Measurements from ENCODE around the gene PHIP. TPM values are rescaled to one million over a fixed set of nuclear protein-coding genes. Genes with fewer than 3 reads are reported as not detected.
"Not testable (repeated sequence)": the region's sequence is repeated elsewhere in the genome, so short reads cannot be mapped to it uniquely, and the experiment has no call there.

PHIP gene
- total and polyA plus RNA-seq, 2 experiments from 2014 or later, result 14.8 to 26.5 TPM

DNA sequence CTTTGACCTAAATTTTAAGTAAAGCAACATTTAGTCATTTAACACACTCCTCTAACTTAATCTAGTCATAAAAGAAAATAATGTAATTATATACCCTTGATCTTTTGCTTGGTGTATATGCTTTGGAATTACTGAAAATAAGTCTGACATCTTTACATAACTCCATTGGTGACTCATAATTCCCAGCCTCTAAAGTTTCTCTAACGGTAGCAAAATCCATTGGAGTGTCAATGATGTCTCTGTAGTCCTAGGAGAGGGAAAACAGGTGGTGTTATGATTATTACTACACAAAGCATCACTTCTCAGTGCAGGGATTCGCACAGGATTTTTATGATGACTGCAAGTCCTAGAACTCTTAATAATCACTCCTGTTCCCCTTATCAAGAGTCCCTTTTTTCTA is 130.5 kb downstream of the PHIP start:
- Histone ChIP-seq H3K27me3 (no peaks in the 10 kb centered on the region), H3K36me3 (peaks cover 62% of the 10 kb centered on the region), H3K4me3 (no peak overlapping the region), H3K9me3 (ENCODE audit: low read depth) (no peaks in the 10 kb centered on the region), H3K4me1 (ENCODE audit: low read depth) (no peaks in the 10 kb centered on the region), H3K27ac (no peak overlapping the region)
- TF ChIP-seq CTCF (IDR thresholded peaks at IDR 0.05; ENCODE audit: low read depth, low read length), result no peak
- no peak for DNase-seq (ENCODE audit: low read depth in 1 of 2, low spot score in 1 of 2)

GRCh38 chr6:78942446-78942845 is 135.6 kb downstream of the PHIP start:
- H3K36me3 ChIP-seq, result peaks cover 67% of the 10 kb centered on the region
- no peaks in the 10 kb centered on the region for H3K27me3 ChIP-seq
- TF ChIP-seq CTCF (IDR thresholded peaks at IDR 0.05; ENCODE audit: low read depth, low read length), result no peak
- no peaks in the 10 kb centered on the region for H3K4me1 ChIP-seq (ENCODE audit: low read depth)
- no peak overlapping the region for H3K4me3 ChIP-seq
- no peak overlapping the region for H3K27ac ChIP-seq
- DNase-seq (ENCODE audit: low read depth in 1 of 2, low spot score in 1 of 2), result peak in 1 of 2 donors; percentile 29
- no peaks in the 10 kb centered on the region for H3K9me3 ChIP-seq (ENCODE audit: low read depth)

- no peak overlapping the region for H3K4me3 ChIP-seq
- H3K27me3 ChIP-seq, result no peaks in the 10 kb centered on the region
- no peaks in the 10 kb centered on the region for H3K9me3 ChIP-seq (ENCODE audit: low read depth)
- peak overlapping the region; percentile 36 for H3K27ac ChIP-seq
- no peak for DNase-seq (ENCODE audit: low read depth in 1 of 2, low spot score in 1 of 2)
- peaks cover 21% of the 10 kb centered on the region for H3K36me3 ChIP-seq
- H3K4me1 ChIP-seq (ENCODE audit: low read depth), result no peaks in the 10 kb centered on the region
- TF ChIP-seq CTCF (IDR thresholded peaks at IDR 0.05; ENCODE audit: low read depth, low read length), result no peak
These were observed 141.5 kb downstream of the PHIP start for GRCh38 chr6:78936515-78936914.

- DNase-seq (ENCODE audit: low read depth in 1 of 2, low spot score in 1 of 2), result no peak
- Histone ChIP-seq H3K9me3 (ENCODE audit: low read depth) (no peaks in the 10 kb centered on the region), H3K27me3 (no peaks in the 10 kb centered on the region), H3K27ac (no peak overlapping the region), H3K36me3 (peaks cover 15% of the 10 kb centered on the region), H3K4me1 (ENCODE audit: low read depth) (no peaks in the 10 kb centered on the region), H3K4me3 (no peak overlapping the region)
- no peak for TF ChIP-seq CTCF (IDR thresholded peaks at IDR 0.05; ENCODE audit: low read depth, low read length)
These were observed 142.5 kb downstream of the PHIP start for GRCh38 chr6:78935553-78935952.

GRCh38 chr6:78925317-78925716 is 152.7 kb downstream of the PHIP start:
- no peak for DNase-seq (ENCODE audit: low read depth in 1 of 2, low spot score in 1 of 2)
- Histone ChIP-seq H3K27me3 (no peaks in the 10 kb centered on the region), H3K9me3 (ENCODE audit: low read depth) (no peaks in the 10 kb centered on the region), H3K4me1 (ENCODE audit: low read depth) (no peaks in the 10 kb centered on the region), H3K36me3 (no peaks in the 10 kb centered on the region), H3K27ac (no peak overlapping the region), H3K4me3 (no peak overlapping the region)
- no peak for TF ChIP-seq CTCF (IDR thresholded peaks at IDR 0.05; ENCODE audit: low read depth, low read length)

DNA sequence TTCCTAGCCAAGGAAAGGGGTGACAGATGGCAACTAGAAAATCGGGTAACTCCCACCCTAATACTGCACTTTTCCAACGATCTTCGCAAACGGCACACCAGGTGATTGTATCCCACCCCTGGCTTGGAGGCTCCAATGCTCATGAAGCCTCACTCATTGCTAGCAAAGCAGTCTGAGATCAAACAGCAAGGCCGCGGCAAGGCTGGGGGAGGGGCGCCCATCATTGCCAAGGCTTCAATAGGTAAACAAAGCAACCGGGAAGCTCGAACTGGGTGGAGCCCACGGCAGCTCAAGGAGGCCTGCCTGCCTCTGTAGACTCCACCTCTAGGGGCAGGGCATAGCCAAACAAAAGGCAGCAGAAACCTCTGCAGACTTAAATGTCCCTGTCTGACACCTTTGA is 156.9 kb downstream of the PHIP start:
- H3K36me3 ChIP-seq; DNase-seq (ENCODE audit: low read depth in 1 of 2, low spot score in 1 of 2); H3K27ac ChIP-seq; H3K27me3 ChIP-seq; H3K9me3 ChIP-seq (ENCODE audit: low read depth); H3K4me3 ChIP-seq; H3K4me1 ChIP-seq (ENCODE audit: low read depth): not testable (repeated sequence)
